WTC11 (cell line): ENCODE measurements around the gene IRX3. TPM values are rescaled to one million over a fixed set of nuclear protein-coding genes. Genes with fewer than 3 reads are reported as not detected.

Source experiments
- ATAC-seq: fragments of 200-7000 bp; cut with Tn5 transposase; 2 replicates; pipeline ENCODE4 v1.10.0; 2021; ENCODE audit warnings: mild to moderate bottlenecking, moderate library complexity
- CTCF ChIA-PET: fragments of 300-600 bp; sonication (Branson Sonifier 250); formaldehyde crosslinking; loops from one replicate; lab custom pipeline; 2021; ENCODE audit warnings: antibody characterized with exemption; lab: Charles Lee
- POLR2A ChIA-PET: fragments of 350-600 bp; sonication (Branson Sonifier 250); formaldehyde crosslinking; loops from one replicate; lab custom pipeline; 2021; ENCODE audit warnings: antibody characterized with exemption; lab: Charles Lee
- DNase-seq: peaks from one replicate; pipeline ENCODE4 v3.0.0; 2021; ENCODE audit warnings: low spot score
- H3K27ac Mint-ChIP-seq: 2 replicates; pipeline ENCODE4 v1.8.0; 2021; ENCODE audit warnings: mixed read lengths
- H3K27me3 Mint-ChIP-seq: 2 replicates; pipeline ENCODE4 v1.8.0; 2021; ENCODE audit warnings: low read depth, mild to moderate bottlenecking, moderate library complexity, mixed read lengths
- H3K36me3 Mint-ChIP-seq: 2 replicates; pipeline ENCODE4 v1.8.0; 2021; ENCODE audit warnings: mixed read lengths
- H3K4me1 Mint-ChIP-seq: 2 replicates; pipeline ENCODE4 v1.8.0; 2022; ENCODE audit warnings: mixed read lengths
- H3K4me3 Mint-ChIP-seq: 2 replicates; pipeline ENCODE4 v1.8.0; 2021; ENCODE audit warnings: mild to moderate bottlenecking, moderate library complexity, mixed read lengths
- H3K9me3 Mint-ChIP-seq: 2 replicates; pipeline ENCODE4 v1.8.0; 2021; ENCODE audit warnings: mixed read lengths
- ATF1 ChIP-seq: sonication (generic); formaldehyde crosslinking; IDR thresholded peaks from 2 replicates; pipeline ENCODE4 v1.8.1; 2023; ENCODE audit warnings: mild to moderate bottlenecking, moderate library complexity, missing genetic modification reagents
- CBFB ChIP-seq: sonication (generic); formaldehyde crosslinking; IDR thresholded peaks from 2 replicates; pipeline ENCODE4 v1.8.1; 2022; ENCODE audit warnings: mild to moderate bottlenecking, low read depth, missing genetic modification reagents
- ERG ChIP-seq: fragments of 250-450 bp; sonication (Bioruptor Pico); IDR thresholded peaks from 2 replicates; pipeline ENCODE4 v1.8.0; 2021; ENCODE audit warnings: mild to moderate bottlenecking
- KAT7 ChIP-seq: sonication (generic); formaldehyde crosslinking; IDR thresholded peaks from 2 replicates; pipeline ENCODE4 v1.8.1; 2023; ENCODE audit warnings: missing genetic modification reagents, mild to moderate bottlenecking, borderline replicate concordance
- NR2C2 ChIP-seq: sonication (generic); formaldehyde crosslinking; IDR thresholded peaks from 2 replicates; pipeline ENCODE4 v1.8.0; 2022; ENCODE audit warnings: mild to moderate bottlenecking, missing genetic modification reagents
- RELA ChIP-seq: sonication (generic); formaldehyde crosslinking; IDR thresholded peaks from 2 replicates; pipeline ENCODE4 v1.8.1; 2022; ENCODE audit warnings: missing genetic modification reagents, mild to moderate bottlenecking, borderline replicate concordance
- RORB ChIP-seq: fragments of 250-450 bp; sonication (Bioruptor Pico); IDR thresholded peaks from 2 replicates; pipeline ENCODE4 v1.9.0; 2021; ENCODE audit warnings: mild to moderate bottlenecking
- SMAD3 ChIP-seq: sonication (generic); formaldehyde crosslinking; IDR thresholded peaks from 2 replicates; pipeline ENCODE4 v1.8.0; 2022; ENCODE audit warnings: missing genetic modification reagents, mild to moderate bottlenecking, borderline replicate concordance
- SMAD4 ChIP-seq: sonication (generic); formaldehyde crosslinking; IDR thresholded peaks from 2 replicates; pipeline ENCODE4 v1.8.0; 2022; ENCODE audit warnings: mild to moderate bottlenecking, missing genetic modification reagents
- STAT6 ChIP-seq: sonication (generic); formaldehyde crosslinking; conservative IDR thresholded peaks from 2 replicates; pipeline ENCODE4 v1.8.1; 2023; ENCODE audit warnings: mild to moderate bottlenecking, low read depth, missing genetic modification reagents, moderate library complexity
- TCF7 ChIP-seq: sonication (generic); formaldehyde crosslinking; IDR thresholded peaks from 2 replicates; pipeline ENCODE4 v1.8.0; 2022; ENCODE audit warnings: mild to moderate bottlenecking, low read depth, missing genetic modification reagents, moderate library complexity
- TEAD4 ChIP-seq: sonication (generic); formaldehyde crosslinking; IDR thresholded peaks from 2 replicates; pipeline ENCODE4 v1.8.0; 2022; ENCODE audit warnings: mild to moderate bottlenecking, missing genetic modification reagents
- TP53 ChIP-seq: sonication (generic); formaldehyde crosslinking; IDR thresholded peaks from 2 replicates; pipeline ENCODE4 v1.8.1; 2023; ENCODE audit warnings: mild to moderate bottlenecking, missing genetic modification reagents
- ZNF281 ChIP-seq: sonication (generic); formaldehyde crosslinking; IDR thresholded peaks from 2 replicates; pipeline ENCODE4 v1.8.0; 2023; ENCODE audit warnings: mild to moderate bottlenecking, missing genetic modification reagents
- ZNF423 ChIP-seq: fragments of 250-450 bp; sonication (Bioruptor Pico); IDR thresholded peaks from 2 replicates; pipeline ENCODE4 v2.1.2; 2022; ENCODE audit warnings: mild to moderate bottlenecking, moderate library complexity
- ZNF512 ChIP-seq: sonication (generic); formaldehyde crosslinking; IDR thresholded peaks from 2 replicates; pipeline ENCODE4 v1.8.1; 2022; ENCODE audit warnings: missing genetic modification reagents, borderline replicate concordance
- ZNF532 ChIP-seq: fragments of 250-450 bp; sonication (Bioruptor Pico); IDR thresholded peaks from 2 replicates; pipeline ENCODE4 v1.9.0; 2021; ENCODE audit warnings: mild to moderate bottlenecking, borderline replicate concordance
- total RNA-seq: library from RNA; stranded (reverse); gene quantifications from 3 replicates; pipeline ENCODE4 v1.2.3, GENCODE V29; 2021

The IRX3 gene
- total RNA-seq, 1 experiment from 2014 or later = 1.1 TPM

- TF ChIP-seq ERG (CRISPR knock-in tag) = no peak
- TF ChIP-seq, all 79 proteins: peak for 0
Observed at GRCh38 chr16:54317101-54317611, 30.6 kb upstream of the IRX3 start (continued).

- Mint-ChIP-seq H3K36me3 (no peaks in the 10 kb centered on the region), H3K4me3 (no peak overlapping the region), H3K27me3 (peaks cover 20% of the 10 kb centered on the region), H3K4me1 (peaks cover 17% of the 10 kb centered on the region), H3K27ac (no peak overlapping the region), H3K9me3 (peaks cover 6% of the 10 kb centered on the region; the same call in 1 of the 2 replicates)
- TF ChIP-seq ATF1 (CRISPR knock-in tag) (no peak), RELA (CRISPR knock-in tag) (no peak), NR2C2 (no peak), ZNF423 (CRISPR knock-in tag) (no peak), TEAD4 (no peak), STAT6 (CRISPR knock-in tag) (no peak), KAT7 (no peak), TCF7 (CRISPR knock-in tag) (no peak), CBFB (CRISPR knock-in tag) (no peak), SMAD4 (CRISPR knock-in tag) (no peak), RORB (CRISPR knock-in tag) (no peak), SMAD3 (CRISPR knock-in tag) (no peak), ZNF512 (no peak), ZNF281 (CRISPR knock-in tag) (no peak), ZNF532 (CRISPR knock-in tag) (no peak), TP53 (CRISPR knock-in tag) (no peak)
- ATAC-seq (no peak), DNase-seq (no peak)
- ChIA-PET POLR2A (no interaction called here), CTCF (no interaction called here)
Observed at GRCh38 chr16:54316095-54316889, 29.7 kb upstream of the IRX3 start.
